ENCODE results near the gene DOCK2. TPM values are rescaled to one million over a fixed set of nuclear protein-coding genes. Genes with fewer than 3 reads are reported as not detected.
"Not testable (repeated sequence)": the region's sequence is repeated elsewhere in the genome, so short reads cannot be mapped to it uniquely, and the experiment has no call there.

DOCK2 gene
- total RNA-seq, 1 donor from 2014 or later, result 206 TPM

DNA sequence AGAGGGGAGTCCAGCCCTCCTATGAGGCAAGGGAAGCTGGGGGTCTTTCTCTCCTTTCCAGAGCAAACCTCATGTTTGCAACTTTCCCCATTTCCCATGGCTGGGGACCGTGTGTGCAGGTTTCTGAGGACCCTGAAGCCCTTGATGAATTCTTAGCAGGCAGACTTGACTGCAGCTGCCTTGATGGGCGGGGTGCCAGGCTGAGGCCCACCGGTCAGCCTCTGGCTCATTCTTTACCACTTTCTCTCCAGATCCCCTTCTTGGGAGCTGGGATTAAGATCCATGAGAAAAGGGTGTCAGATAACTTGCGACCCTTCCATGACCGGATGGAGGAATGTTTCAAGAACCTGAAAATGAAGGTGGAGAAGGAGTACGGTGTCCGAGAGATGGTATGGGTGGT, 438.6 kb downstream of the DOCK2 start:
- H3K4me1 Mint-ChIP-seq, result peaks cover 2% of the 10 kb centered on the region
- intact Hi-C loops (cut with micrococcal nuclease), result no loop called here

DNA sequence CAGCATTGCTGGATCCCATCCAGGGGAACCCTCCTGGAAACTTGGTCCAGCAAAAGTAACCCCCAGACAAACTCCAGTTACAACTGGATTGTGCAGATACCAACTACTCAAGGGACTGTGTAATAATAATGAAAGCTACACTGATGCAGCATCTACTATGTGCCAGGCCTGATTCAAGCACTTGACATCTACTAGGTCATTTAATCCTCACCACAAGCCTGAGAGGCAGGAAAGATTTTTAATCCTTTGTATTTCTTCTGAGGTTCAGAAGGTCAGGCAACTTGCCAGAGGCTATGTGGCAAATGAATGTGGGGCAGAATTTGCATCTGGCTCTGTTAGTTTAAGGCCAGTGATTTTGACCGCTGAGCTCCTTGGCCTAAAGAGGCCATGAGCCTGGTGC, 439.1 kb downstream of the DOCK2 start:
- Mint-ChIP-seq H3K36me3 (ENCODE audit: low read depth) (peaks cover 66% of the 10 kb centered on the region), H3K27me3 (no peaks in the 10 kb centered on the region), H3K4me3 (no peak overlapping the region), H3K27ac (no peak overlapping the region), H3K4me1 (peaks cover 2% of the 10 kb centered on the region), H3K9me3 (no peaks in the 10 kb centered on the region)
- intact Hi-C loops (cut with micrococcal nuclease), result no loop called here
- DNase-seq, result no peak

More for the DNA sequence above, 438.6 kb downstream of the DOCK2 start:
- H3K36me3 Mint-ChIP-seq (ENCODE audit: low read depth), result peaks cover 66% of the 10 kb centered on the region
- DNase-seq, result no peak
- no peak overlapping the region for H3K4me3 Mint-ChIP-seq
- H3K9me3 Mint-ChIP-seq, result no peaks in the 10 kb centered on the region
- H3K27ac Mint-ChIP-seq, result no peak overlapping the region
- no peaks in the 10 kb centered on the region for H3K27me3 Mint-ChIP-seq

DNA sequence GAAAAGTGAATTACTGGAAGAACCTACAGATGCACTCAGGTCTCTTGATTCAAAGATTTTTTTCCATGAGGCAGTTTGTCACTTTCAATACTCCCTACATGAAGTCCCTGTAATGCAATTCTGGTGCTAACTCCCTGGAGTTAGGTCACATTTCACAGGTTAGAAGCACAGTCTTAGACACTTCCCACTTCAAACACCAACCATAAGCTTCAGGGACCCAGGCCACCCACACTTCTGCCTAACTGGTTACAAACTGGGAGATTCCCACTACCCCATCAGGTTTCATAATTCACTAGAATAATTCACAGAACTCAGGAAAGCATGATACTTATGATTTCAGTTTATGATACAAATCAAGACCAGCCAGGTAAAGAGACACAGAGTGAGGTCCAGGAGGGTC, 439.7 kb downstream of the DOCK2 start:
- H3K9me3 Mint-ChIP-seq, result no peaks in the 10 kb centered on the region
- peak overlapping the region; percentile 3 for H3K27ac Mint-ChIP-seq
- peaks cover 65% of the 10 kb centered on the region for H3K36me3 Mint-ChIP-seq (ENCODE audit: low read depth)
- H3K4me3 Mint-ChIP-seq, result no peak overlapping the region
- DNase-seq, result no peak
- no peaks in the 10 kb centered on the region for H3K27me3 Mint-ChIP-seq
- intact Hi-C loops (cut with micrococcal nuclease), result no loop called here
- peaks cover 2% of the 10 kb centered on the region for H3K4me1 Mint-ChIP-seq

DNA sequence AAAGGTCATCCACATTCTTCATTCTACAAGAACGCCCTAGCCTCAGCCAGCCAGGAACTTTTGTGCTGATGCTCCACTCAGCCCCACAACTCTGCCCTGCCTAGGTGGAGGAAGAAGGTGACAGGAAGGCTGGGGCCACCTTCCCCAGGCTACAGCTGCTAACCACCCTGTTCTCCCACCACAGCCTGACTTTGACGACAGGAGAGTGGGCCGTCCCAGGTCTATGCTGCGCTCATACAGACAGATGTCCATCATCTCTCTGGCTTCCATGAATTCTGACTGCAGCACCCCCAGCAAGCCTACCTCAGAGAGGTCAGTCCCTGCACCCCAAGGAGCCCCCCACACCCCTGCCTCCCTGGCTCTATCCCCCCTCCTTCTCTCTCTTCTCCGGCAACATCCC, 440.5 kb downstream of the DOCK2 start:
- no peak for DNase-seq
- peaks cover 2% of the 10 kb centered on the region for H3K4me1 Mint-ChIP-seq
- H3K27ac Mint-ChIP-seq, result no peak overlapping the region
- H3K9me3 Mint-ChIP-seq, result no peaks in the 10 kb centered on the region
- H3K27me3 Mint-ChIP-seq, result no peaks in the 10 kb centered on the region
- peaks cover 68% of the 10 kb centered on the region for H3K36me3 Mint-ChIP-seq (ENCODE audit: low read depth)
- intact Hi-C loops (cut with micrococcal nuclease), result no loop called here
- no peak overlapping the region for H3K4me3 Mint-ChIP-seq

DNA sequence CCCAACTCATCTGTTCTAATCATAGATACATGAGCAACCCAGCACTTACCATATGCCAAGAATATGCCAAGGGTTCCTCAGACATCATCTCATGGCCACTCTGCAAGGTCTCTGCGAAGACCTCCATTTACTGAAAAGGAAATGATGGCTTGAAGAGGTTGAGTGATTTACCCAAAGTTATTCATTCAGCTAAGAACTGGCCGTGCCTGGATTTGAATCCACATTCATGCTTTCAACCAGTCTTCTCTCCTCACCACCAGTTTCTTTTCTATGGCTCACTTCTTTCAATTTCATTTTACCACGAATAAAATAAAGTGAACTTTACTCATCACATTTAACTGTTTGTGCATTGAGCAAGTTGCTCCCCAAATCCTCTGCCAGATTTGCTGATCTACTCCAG, 441.4 kb downstream of the DOCK2 start:
- intact Hi-C loops (cut with micrococcal nuclease), result no loop called here
- Mint-ChIP-seq H3K4me1 (peaks cover 2% of the 10 kb centered on the region), H3K9me3 (no peaks in the 10 kb centered on the region), H3K27me3 (no peaks in the 10 kb centered on the region), H3K27ac (no peak overlapping the region), H3K36me3 (ENCODE audit: low read depth) (peaks cover 75% of the 10 kb centered on the region), H3K4me3 (no peak overlapping the region)
- no peak for DNase-seq

DNA sequence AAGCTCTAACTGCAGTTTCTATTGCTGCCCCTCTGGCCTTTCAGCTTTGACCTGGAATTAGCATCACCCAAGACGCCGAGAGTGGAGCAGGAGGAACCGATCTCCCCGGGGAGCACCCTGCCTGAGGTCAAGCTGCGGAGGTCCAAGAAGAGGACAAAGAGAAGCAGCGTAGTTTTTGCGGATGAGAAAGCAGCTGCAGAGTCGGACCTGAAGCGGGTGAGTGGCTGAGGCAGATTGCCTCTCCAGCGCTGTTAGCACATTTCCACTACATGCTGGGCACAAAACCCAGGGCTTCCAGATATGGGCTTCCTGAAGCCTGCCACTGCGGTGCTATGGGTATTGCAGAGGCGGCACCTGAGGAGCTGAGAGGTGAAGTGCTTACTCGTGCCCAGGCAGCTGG, 441.9 kb downstream of the DOCK2 start:
- Mint-ChIP-seq H3K27me3 (no peaks in the 10 kb centered on the region), H3K4me1 (peaks cover 2% of the 10 kb centered on the region), H3K36me3 (ENCODE audit: low read depth) (peaks cover 80% of the 10 kb centered on the region), H3K27ac (no peak overlapping the region), H3K9me3 (no peaks in the 10 kb centered on the region), H3K4me3 (no peak overlapping the region)
- intact Hi-C loops (cut with micrococcal nuclease), result no loop called here
- no peak for DNase-seq

DNA sequence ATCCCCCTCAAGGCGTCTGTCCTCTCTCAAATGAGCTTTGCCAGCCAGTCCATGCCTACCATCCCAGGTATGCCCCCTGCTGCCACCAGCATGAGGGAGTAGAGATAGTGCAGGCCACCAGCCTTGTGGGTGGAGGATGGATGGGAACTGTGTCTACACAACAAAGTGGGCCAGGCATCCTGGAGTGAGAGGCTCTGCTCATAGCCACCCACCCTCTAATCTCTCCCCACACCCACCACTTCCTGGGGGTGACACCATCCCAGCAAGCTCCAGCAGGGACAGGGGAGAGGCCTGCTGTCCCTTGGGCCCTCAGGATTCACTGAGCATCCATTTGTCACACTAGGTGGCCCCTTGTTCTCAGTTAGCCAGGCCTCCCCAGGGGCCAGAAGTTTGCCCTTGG, 443.1 kb downstream of the DOCK2 start:
- no peak overlapping the region for H3K4me3 Mint-ChIP-seq
- H3K27me3 Mint-ChIP-seq, result no peaks in the 10 kb centered on the region
- H3K9me3 Mint-ChIP-seq, result no peaks in the 10 kb centered on the region
- H3K36me3 Mint-ChIP-seq (ENCODE audit: low read depth), result peaks cover 78% of the 10 kb centered on the region
- no peak overlapping the region for H3K27ac Mint-ChIP-seq
- no peak for DNase-seq
- intact Hi-C loops (cut with micrococcal nuclease), result no loop called here
- peaks cover 2% of the 10 kb centered on the region for H3K4me1 Mint-ChIP-seq

DNA sequence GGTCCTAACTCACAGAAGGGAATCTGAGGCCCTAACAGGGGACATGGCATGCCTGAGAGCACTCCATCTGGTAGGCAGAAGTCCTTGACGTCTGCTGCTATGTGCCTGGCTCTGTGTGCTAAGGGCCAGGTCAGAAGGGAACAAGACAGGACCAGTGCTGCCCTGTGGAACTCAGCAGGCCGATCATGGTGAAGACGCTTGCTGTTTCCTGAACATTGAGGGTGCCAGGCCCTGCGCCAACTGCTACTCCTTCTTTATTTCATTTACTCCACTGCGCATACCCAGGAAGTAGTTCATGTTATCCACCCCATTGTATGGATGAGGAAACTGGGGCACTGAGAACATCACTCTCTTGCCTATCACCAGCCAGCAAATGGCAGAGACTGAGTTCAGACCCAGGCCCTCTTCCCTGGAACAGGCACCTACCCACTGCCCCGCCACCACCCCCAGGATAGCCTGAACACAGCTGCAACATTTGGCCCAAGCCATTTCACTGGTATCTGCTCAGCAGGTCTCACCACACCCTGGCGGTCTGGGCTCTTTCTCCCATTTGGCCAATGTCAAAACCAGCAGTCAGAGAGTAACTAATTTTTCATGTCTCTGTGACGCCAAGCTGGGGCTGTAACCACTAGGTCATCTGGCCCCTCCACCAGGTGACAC, 443.8 kb downstream of the DOCK2 start:
- Mint-ChIP-seq H3K9me3 (no peaks in the 10 kb centered on the region), H3K4me1 (peaks cover 2% of the 10 kb centered on the region), H3K27me3 (no peaks in the 10 kb centered on the region), H3K36me3 (ENCODE audit: low read depth) (peaks cover 79% of the 10 kb centered on the region), H3K4me3 (no peak overlapping the region), H3K27ac (no peak overlapping the region)
- intact Hi-C loops (cut with micrococcal nuclease), result no loop called here
- DNase-seq, result no peak

DNA sequence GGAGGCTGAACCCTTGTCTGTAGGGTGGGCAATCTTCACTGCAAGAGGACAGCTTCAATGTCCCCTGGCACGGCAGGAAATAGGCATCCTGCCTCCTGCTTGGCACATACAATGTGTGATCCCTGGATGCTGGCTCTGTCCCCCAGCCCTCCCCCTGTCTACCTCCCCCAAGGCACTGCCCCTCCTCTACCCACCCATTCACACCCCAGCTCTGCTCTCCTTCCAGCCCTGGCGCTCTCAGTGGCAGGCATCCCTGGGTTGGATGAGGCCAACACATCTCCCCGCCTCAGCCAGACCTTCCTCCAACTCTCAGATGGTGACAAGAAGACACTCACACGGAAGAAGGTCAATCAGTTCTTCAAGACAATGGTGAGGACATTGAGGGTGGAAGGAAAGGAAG, 444.5 kb downstream of the DOCK2 start:
- no peak for DNase-seq
- H3K27me3 Mint-ChIP-seq, result no peaks in the 10 kb centered on the region
- H3K9me3 Mint-ChIP-seq, result no peaks in the 10 kb centered on the region
- peak overlapping the region; percentile 23 for H3K27ac Mint-ChIP-seq
- H3K4me3 Mint-ChIP-seq, result no peak overlapping the region
- H3K4me1 Mint-ChIP-seq, result peaks cover 2% of the 10 kb centered on the region
- H3K36me3 Mint-ChIP-seq (ENCODE audit: low read depth), result peaks cover 73% of the 10 kb centered on the region
- intact Hi-C loops (cut with micrococcal nuclease), result no loop called here

DNA sequence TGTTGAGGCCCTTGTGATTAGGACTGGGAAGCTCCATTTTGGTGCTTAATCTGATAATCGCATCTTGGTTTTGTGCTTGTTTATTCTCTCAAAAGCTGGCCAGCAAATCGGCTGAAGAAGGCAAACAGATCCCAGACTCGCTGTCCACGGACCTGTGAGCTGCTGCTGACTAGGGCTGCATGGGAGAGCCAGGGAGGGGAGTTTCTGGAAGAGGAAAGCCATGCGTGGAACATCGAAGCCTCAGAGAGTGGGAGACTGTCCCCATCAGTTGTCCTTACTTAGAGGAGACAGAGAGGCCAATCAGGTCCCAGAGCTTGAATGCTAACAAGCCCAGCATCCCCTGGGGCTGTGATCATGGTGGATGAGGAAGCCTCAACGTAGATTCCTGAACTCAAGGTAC, 445.6 kb downstream of the DOCK2 start:
- no peak for DNase-seq
- intact Hi-C loops (cut with micrococcal nuclease), result no loop called here
- Mint-ChIP-seq H3K9me3 (no peaks in the 10 kb centered on the region), H3K4me3 (no peak overlapping the region), H3K4me1 (peaks cover 2% of the 10 kb centered on the region), H3K27ac (no peak overlapping the region), H3K27me3 (no peaks in the 10 kb centered on the region), H3K36me3 (ENCODE audit: low read depth) (peaks cover 74% of the 10 kb centered on the region)

DNA sequence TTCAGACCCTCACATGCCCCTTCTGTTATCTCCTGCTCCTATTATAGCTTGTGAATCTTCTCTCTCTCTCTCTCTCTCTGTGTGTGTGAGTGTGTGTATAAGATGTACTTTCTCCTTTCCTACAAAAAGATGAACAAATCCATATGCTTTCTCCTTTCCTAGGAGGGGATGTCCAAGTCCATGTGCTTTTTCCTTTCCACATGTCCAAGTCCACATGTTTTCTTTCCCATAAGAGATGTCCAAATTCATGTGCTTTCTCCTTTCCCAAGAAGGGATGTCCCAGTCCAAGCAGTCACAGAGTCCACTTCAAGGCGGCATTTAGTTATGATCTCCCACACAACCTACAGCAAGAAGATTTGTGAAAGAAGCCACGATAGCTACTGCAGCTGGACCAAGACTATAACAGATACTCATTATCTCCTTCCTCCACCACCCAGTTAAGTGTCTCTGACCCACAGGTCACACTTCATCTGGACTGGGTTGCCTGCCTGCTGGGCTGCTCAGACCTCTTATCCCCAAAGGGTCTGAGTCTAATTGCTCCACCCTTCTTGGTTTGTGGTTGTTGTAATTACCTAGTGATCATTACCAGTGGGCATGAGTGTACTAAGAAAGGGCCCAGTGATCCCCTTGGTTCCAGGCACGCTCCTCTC, 450.2 kb downstream of the DOCK2 start:
- DNase-seq, result no peak
- Mint-ChIP-seq H3K4me1 (no peaks in the 10 kb centered on the region), H3K27ac (no peak overlapping the region), H3K9me3 (no peaks in the 10 kb centered on the region), H3K36me3 (ENCODE audit: low read depth) (peaks cover 39% of the 10 kb centered on the region), H3K4me3 (no peak overlapping the region), H3K27me3 (no peaks in the 10 kb centered on the region)
- intact Hi-C loops (cut with micrococcal nuclease), result no loop called here

DNA sequence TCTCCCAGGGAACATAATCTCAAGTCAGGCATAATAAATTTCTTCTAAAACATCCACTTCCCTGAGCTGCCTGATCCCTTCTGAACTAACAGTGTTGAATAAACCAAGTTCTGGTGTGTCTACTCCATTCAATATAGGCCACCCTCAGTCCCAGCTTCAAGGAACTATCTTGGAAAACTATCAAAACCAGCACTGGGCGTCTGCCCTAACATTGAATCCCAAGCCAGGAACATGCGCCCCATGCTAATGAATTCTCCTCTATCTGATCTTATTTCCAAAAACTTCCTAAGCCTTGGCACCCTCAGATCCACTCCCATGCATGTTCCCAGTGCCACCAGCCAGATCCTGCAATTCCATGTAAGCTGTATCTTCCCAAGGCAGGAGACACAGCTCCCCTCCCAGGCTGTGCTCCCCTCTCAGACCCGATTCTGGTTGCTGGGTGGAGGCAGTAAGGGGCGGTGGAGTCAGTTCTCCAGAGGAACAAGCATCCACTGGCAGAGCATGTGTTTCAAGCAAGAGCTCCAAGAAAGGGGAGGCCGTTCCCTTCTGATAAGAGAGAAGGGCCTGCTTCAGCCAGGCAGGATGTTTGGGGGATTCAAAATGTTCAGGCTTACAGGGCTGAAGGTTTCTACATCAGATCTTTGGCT, 455.5 kb downstream of the DOCK2 start:
- no peaks in the 10 kb centered on the region for H3K9me3 Mint-ChIP-seq
- H3K4me1 Mint-ChIP-seq, result no peaks in the 10 kb centered on the region
- no peak overlapping the region for H3K4me3 Mint-ChIP-seq
- no peak overlapping the region for H3K27ac Mint-ChIP-seq
- intact Hi-C loops (cut with micrococcal nuclease), result no loop called here
- no peaks in the 10 kb centered on the region for H3K27me3 Mint-ChIP-seq
- no peak for DNase-seq
- H3K36me3 Mint-ChIP-seq (ENCODE audit: low read depth), result peaks cover 3% of the 10 kb centered on the region

DNA sequence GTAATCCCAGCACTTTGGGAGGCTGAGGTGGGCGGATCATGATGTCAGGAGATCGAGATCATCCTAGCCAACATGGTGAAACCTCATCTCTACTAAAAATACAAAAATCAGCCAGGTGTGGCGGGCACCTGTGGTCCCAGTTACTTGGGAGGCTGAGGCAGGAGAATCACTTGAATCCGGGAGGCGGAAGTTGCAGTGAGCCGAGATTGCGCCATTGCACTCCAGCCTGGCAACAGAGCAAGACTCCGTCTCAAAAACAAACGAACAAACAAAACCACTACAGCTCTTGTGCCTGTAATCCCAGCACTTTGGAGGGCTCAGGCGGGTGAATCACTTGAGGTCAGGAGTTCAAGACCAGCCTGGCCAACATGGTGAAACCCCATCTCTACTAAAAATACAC, 457.3 kb downstream of the DOCK2 start:
- H3K4me3 Mint-ChIP-seq; H3K4me1 Mint-ChIP-seq; H3K27me3 Mint-ChIP-seq; DNase-seq; H3K9me3 Mint-ChIP-seq; H3K27ac Mint-ChIP-seq; H3K36me3 Mint-ChIP-seq (ENCODE audit: low read depth); intact Hi-C loops (cut with micrococcal nuclease): not testable (repeated sequence)

DNA sequence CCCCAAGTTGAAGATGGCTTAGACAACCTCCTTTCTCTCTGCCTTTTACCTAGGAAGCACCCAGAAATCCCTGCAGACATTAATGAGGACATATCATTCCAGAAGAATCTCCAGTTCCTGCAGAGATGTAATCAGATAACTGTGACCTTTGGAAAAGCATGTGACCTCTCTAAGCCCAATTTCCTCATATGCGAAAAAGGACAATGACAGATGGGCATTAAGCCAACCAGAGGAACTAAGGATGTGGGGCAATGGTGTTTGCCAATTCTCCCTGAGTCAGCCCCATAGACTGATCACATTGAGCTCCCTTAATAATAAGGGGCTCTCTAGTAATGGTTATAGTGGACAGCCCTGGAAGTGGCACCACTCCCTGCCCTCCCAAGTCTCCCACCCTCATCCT, 458.6 kb downstream of the DOCK2 start:
- Mint-ChIP-seq H3K4me1 (peaks cover 1% of the 10 kb centered on the region), H3K4me3 (no peak overlapping the region), H3K9me3 (no peaks in the 10 kb centered on the region), H3K27ac (no peak overlapping the region), H3K27me3 (peaks cover 5% of the 10 kb centered on the region), H3K36me3 (ENCODE audit: low read depth) (no peaks in the 10 kb centered on the region)
- DNase-seq, result no peak
- intact Hi-C loops (cut with micrococcal nuclease), result no loop called here
